GM19455 (cell line): ENCODE measurements around the gene ZNF189.

Experiments used
- ATAC-seq: cut with Tn5 transposase; IDR thresholded peaks from one replicate; pipeline ENCODE4 v1.9.1; 2021; ENCODE audit not compliant: unreplicated experiment

Gene ZNF189

GRCh38 chr9:101448680-101449070, 50.0 kb downstream of the ZNF189 start:
- ATAC-seq: no peak

GRCh38 chr9:101449071-101449721, 50.5 kb downstream of the ZNF189 start:
- ATAC-seq: peak; percentile 95

GRCh38 chr9:101450931-101451330, 52.3 kb downstream of the ZNF189 start:
- no peak for ATAC-seq

GRCh38 chr9:101451498-101451897, 52.8 kb downstream of the ZNF189 start:
- ATAC-seq: no peak

- no peak for ATAC-seq
Measured at GRCh38 chr9:101453776-101454570, 55.3 kb downstream of the ZNF189 start.

GRCh38 chr9:101455656-101456240, 57.1 kb downstream of the ZNF189 start:
- no peak for ATAC-seq

- no peak for ATAC-seq
Measured at GRCh38 chr9:101457003-101457402, 58.4 kb downstream of the ZNF189 start.

- peak; percentile 88 for ATAC-seq
Measured at GRCh38 chr9:101458963-101459631, 60.4 kb downstream of the ZNF189 start.
